CD4-positive, alpha-beta T cell treated with Interleukin-17A for 4 hours (primary cell): Measurements from ENCODE around the gene SLC36A4.
"Not testable (repeated sequence)": the region's sequence is repeated elsewhere in the genome, so short reads cannot be mapped to it uniquely, and the experiment has no call there.

ENCODE experiments used
- DNase-seq: peaks from one replicate; pipeline ENCODE4 v3.0.0-alpha.2; 2020; ENCODE audit warnings: mixed read lengths

SLC36A4 gene

DNA sequence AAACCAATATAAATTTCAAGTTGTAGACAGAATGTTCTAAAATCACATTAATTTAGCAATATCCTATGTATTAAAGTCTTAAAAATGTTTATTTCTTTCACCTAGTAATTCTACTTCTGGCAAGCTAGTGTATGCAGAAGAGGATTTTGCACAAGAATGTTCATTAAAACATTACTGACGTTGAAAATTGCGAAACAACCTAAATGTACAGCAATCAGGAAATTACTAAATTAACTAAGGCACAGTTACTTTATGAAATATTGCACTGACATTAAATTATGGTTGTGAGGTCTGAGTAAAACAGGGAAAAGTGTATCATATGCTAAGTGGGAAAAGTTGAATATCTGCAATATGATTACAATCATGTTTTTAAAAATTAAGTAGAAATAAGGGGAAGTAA lies 4.1 kb downstream of the SLC36A4 start:
- DNase-seq: no peak

DNA sequence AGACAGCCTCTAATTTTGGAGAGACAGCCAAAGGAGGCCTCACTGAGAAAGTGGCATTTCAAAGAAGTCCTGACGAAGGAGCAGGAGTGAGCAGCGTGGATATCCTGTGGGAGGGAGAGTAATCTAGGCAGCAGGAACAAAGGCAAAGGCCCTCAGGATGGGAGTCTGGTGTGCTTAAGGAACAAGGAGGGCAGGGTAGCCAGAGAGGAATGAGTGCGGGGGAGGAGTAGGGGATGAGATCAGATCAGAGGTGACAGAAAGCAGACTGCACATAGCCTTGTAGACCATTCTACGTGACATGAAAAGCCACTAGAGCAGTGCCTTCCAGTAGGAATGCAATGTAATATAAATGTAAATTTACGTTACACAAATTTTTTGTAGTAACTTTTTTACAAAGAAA lies 5.6 kb downstream of the SLC36A4 start:
- no peak for DNase-seq

DNA sequence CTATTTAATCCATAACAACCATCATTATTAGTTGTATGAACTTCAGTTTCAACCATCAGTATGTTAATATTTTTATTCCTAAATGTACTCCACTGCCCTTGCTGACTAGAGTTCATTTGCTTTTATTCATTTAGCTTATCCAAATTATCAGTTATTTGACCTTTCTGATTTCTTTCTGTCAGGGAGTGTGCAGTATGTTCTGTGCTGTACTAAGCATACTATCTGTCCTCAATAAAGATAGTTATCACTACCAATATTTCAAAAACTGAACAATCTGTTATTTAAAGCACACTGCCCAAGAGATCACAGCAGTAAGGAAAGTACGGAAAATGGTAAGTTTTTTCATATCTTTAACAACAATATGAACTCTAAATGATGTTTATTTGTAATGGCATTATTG lies 8.3 kb downstream of the SLC36A4 start:
- no peak for DNase-seq

DNA sequence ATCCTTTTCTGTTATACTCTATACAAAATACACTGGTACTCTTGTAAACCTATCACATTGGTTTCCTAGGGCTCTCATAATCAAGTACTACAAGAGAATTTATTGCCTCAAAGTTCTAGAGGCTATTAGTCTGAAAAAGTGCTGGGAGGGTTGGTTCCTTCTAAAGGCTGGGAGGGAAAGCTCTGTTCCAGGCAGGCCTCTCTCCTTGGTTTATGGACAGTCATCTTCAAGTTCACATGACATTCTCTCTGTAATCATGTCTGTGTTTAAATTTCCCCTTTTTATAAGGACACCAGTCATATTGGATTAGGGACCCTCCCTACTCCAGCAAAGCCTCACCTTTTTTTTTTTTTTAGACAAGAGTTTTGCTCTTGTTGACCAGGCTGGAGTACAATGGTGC lies 9.1 kb downstream of the SLC36A4 start:
- DNase-seq: no peak

DNA sequence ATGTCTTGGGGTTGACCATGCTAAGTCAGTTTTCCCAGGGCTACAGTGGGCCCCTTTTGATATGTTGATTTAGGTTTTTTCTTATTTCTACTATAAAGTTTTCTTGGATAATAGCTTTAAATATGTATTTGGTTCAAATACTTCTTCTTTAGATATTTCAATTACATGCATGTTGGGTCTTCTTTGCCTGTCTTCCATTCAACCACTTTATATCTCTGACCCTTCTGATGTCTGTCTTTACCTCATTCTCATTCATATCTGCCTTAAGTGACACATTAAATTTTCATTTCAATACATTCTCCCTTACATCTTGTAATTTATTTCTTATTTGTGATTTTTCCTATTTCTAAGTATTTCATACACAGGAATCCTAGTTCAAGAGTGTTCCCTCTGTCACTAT lies 10.5 kb downstream of the SLC36A4 start:
- no peak for DNase-seq

DNA sequence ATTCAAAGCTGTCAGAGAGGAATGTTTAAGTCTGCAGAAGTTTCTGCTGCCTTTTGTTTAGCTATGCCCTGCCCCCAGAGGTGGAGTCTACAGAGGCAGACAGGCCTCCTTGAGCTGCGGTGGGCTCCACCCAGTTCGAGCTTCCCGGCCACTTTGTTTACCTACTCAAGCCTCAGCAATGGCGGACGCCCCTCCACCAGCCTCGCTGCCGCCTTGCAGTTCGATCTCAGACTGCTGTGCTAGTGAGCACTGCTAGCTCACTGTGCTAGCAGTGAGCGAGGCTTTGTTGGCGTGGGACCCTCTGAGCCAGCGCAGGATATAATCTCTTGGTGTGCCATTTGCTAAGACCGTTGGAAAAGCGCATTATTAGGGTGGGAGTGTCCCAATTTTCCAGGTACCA lies 19.9 kb downstream of the SLC36A4 start:
- not testable (repeated sequence) for DNase-seq

DNA sequence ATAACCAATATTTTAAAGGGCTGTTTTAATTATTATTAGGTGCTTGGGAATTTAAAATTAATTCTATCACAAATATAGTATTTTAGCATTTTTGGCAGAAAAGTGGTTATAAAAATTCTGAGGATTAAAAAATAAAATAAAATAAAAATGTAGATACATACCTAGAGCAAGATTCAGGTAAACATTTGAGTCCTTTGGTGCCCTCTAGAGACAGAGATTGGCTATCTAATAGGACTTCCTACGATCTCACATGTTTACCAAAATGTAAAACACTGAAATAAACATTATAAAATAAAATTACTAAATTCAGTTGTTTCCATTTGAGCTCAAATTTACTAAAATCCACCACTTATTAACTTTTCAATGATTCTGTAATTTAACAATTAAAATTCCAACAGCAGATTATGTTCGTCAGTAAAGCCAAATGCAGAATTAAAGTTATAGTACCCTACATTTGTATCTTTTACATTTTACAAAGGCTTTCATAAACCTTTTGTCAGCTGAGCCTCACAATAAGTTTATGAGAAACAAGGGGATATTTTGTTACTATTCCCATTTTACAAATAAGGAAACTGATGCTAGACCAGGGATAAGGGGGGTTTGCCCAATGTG lies 27.7 kb downstream of the SLC36A4 start:
- no peak for DNase-seq

DNA sequence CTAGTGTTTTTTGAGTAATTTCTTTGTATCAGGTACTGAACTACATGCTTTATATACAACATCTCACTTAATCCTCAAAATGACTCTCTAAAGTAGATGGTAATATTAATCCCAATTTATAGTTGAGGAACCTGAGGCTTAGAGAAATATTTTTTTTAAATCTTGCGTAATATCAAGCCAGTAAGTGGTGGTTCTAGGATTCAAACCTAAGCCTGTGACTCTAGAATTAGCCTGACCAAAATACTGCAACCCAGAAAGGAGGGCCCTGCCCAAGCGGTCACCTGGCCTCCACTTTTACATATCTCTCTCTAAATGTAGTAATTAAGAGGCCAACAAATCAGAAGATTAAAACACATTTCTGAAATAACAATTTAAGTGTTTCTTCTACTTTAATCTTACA lies 28.6 kb downstream of the SLC36A4 start:
- DNase-seq: no peak

DNA sequence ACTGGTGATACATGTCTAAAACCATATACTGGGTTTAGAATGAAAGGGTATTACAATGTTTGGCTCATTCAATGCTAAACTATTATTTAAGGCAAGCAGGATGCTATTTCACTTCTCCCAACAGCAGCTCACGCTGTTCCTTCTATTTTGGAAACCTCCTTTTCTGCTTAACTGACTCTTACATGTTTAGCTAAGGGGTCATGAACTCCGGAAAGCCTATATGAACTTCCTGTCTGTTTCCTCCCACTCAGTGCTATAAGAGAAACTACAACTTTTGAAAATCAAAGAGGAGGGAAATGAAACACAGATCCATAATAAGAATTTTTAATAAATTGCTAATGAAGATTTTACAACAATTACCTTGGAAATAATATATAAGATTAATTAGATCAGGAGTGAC lies 30.9 kb downstream of the SLC36A4 start:
- no peak for DNase-seq

DNA sequence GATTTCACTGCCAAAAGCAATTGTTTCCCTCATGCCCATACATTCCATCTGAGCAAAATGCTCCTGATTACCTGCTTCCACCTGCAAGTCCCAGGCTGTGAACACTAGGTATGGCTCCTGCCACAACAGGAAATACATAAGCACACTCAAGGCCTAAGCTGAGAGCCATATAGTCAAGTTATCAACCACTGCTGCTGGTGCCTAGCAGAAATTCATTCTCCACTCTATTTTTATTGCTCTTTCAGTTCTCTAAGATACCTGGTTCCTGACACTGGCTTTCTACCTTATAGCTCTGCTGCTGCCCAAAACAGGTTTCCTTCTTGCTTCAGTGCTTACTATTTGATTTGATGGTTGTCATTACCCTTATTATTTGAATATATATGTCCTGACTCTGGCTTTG lies 31.6 kb downstream of the SLC36A4 start:
- DNase-seq: no peak

DNA sequence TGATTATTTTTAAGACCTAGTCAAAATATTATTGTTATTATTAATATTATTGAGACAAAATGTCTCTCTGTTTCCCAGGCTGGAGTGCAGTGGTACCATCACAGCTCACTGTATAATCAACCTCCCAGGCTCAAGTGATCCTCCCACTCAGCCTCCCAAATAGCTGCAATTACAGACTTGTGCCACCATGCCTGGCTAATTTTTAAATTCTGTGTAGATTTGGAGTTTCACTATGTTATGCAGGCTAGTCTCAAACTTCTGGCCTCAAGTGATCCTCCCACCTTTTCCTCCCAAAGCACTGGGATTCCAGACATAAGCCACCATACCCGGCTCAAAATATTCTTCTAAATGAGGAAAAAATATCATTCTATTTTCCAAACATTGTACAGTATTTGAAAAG lies 37.0 kb downstream of the SLC36A4 start:
- DNase-seq: no peak

DNA sequence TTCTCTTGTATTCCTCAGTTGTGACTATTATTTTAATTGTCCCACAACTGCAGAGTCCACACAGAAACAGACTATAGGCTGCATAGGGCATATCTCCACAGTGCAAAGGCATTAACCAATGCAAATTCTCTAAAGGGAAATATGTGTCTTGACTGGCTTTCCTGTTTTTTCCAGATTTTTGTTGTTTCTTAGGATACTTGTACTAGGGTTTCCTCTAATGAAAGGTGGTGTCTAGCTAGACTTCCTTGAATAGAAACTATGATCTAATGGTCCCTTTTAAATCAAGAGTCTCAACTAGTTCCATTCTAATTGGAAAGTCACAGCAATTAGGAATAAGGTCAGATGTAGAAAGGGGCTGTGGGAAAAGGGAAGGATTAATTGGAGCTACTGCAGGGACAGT lies 37.6 kb downstream of the SLC36A4 start:
- no peak for DNase-seq

DNA sequence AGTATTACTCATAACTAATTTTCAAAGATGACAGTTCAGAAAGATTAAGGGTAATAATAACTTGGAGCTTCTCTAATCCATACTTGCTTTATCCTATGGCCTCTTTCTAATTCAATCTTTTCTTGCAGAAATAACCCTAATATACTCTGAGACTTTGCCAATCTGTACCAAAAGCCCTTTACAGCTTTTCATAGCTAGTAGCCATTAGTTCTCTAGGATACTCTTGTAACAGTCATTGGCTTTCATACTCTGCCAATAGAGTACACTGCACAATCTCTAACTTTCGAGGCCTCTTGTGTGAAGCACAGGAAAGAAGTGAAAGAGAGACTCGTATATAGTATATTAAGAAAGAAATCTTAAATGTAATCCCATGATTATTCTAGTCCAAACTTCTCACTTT lies 38.1 kb downstream of the SLC36A4 start:
- DNase-seq: no peak

DNA sequence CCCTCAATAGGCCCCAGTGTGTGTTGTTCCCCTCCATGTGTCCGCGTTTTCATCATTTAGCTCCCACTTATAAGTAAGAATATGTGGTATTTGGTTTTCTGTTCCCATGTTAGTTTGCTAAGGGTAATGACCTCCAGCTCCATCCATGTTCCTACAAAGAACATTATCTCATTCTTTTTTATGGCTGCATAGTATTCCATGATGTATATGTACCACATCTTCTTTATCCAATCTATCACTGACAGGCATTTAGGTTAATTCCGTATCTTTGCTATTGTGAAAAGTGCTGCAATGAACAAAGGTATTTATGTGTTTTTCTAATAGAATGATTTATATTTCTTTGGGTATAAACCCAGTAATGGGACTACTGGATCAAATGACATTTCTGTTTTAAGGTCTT lies 42.1 kb downstream of the SLC36A4 start:
- DNase-seq: no peak

DNA sequence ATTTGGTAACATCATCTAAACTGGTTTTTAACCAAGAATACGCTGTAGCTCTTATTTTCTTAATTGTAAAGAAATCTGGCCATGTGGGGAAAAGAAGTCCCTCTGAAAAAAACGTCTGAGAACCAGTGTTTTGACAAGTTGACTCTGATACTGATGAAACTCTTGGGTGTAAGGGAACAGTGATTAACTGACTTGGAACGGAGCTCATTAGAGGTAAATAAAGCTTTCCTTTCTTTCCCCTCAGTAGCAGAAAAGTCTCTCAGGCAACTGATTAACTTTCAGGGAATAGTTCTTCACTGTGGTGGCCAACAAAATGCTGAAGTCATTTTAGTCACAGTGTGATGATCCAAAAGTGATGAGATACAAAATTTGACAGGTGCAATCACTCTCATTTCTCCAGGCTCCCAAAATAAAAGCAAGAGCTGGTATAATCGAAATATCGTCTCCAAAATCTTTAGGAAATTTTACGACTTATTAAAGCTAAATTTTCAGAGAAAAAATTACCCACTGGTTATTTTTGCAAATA lies 52.3 kb downstream of the SLC36A4 start:
- DNase-seq: no peak

DNA sequence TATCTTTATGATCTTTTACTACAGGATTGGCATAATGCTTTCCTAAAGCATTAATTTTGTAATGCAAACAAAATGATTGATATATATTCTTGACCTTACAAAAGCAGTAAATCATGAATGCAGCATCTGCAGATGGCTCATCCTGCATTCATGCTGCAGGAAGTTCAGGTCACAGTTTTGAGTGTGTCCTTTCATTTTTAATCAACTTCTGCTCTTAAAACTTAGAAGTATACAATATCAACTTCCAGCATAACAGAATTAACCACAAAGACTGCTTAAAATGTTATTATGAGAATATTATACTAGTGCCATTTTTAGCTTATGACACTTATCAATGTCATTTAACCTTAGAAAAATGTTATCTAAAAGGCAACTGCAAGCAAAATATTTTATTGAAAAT lies 54.0 kb downstream of the SLC36A4 start:
- DNase-seq: no peak

DNA sequence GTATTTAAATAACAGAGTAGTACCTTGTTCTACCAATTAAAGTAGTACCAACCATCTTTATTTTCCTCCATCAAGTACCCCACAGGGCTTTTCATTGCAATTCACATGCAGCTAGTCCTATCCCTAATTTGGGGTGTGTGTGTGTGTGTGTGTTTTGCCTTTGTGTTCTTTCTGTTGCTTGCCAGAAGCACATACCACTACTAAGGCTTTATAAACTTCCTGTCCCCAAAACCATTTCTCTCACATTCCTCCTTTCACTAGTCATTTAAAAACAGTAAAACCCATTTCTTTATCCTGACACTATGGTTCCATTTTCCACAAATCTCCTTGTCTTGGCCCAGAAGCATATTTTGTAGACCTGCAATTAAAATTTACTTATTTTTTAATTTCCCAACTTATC lies 54.6 kb downstream of the SLC36A4 start:
- no peak for DNase-seq

DNA sequence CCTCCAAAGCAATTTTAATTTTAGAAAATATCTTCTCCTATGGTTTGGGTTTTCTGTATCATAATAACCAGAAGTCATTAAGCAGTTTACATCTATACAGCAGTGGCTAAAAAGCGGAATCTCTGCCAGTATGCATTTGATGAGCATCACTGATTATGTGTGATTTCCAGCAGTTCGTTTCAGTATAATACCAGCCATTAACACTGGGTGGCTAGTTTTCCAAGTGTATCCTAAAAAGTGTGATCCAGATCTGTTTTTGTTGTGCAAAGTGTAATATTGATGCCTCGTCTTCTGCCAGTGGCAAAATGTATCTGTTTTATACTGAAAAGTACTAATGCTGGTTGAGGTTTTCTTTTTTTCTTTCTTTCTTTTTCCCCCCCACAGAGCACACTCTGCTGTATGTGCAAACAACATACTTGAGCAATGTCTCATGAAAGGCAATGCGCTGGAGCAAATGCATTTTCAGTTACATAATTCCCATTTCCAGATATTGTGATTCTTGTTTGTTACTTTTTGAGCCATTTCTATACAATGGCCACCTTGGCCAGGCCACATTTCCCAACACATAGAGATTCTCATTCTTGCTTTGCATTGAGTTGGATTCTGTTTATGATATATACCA lies 64.2 kb downstream of the SLC36A4 start:
- no peak for DNase-seq

DNA sequence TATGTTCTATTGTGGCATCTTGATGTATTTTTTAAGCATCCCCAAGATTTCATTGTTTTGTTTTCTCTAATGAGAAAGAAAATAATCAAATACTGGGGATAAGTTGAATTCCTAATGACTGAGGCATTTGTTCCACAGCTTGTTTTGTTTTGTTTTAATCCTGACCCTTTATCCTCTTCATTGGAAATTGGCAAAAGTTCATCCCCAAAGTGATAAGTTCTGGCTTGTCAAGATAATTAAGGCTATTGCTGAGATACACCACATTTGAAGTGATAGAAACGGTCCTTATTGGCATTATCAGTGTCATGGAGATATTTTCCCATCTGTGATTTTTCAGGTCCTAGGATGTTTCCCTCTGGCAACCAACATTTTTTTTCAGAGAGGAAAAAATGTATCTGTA lies 65.0 kb downstream of the SLC36A4 start:
- DNase-seq: no peak

DNA sequence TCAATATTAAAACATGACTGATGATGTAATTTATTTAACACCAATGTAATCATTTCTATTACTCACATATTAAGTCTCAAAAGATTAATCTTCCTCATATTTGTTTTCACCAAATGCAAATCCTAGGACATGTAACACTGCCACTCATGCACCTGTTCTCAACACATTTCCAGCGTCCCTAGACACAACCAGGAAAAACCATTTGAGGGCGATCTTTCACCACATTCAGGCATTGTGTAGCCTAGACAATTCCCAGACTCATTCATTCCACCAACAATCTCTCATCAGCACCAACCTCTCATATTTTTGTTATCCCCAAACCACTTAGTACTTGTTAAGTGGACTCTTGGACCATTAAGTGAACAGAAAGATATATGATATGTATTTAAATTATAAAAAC lies 66.1 kb downstream of the SLC36A4 start:
- no peak for DNase-seq

DNA sequence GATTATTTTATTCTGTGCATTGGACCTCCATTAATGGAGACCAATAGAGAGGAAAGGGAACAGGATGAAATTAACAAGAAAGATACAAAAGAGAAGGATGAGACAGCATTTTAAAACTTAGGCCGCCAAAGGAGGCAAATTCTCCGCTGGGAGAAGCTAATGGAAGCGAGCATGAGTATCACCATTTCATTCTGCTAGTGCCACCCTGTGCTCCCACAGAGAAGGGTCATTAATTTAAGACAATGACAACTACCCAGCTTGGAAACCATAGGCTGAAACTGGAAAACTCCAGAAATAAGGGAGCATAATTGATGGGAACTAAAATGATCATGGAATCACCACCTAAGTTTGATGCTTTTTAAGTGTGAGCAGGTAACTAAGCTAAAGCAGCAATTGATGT lies 69.2 kb downstream of the SLC36A4 start:
- DNase-seq: no peak

DNA sequence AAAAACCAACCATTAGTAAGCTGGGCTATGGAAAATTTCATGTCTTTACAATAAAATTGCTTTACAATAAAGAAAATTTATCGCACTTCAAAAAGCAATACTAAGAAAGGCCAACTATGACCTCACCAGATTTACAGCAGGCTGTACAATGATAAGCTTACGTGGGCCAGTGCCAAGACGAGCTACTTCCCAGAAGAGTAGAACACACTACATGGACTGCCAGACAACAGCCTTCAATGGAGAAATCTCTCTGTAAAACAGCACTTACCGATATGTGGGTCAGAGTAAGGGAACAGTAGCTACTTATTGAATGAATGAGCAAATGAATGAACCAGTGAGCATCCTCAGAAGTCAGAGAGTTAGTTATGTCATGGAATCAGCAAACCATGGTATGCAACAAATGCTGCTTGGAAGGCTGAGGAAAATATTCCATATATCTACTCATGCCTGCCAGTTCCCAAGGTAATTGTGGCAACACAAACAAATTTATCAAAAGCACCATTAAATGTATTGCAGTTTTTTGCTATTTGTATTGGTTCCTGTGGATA lies 74.4 kb downstream of the SLC36A4 start:
- no peak for DNase-seq

DNA sequence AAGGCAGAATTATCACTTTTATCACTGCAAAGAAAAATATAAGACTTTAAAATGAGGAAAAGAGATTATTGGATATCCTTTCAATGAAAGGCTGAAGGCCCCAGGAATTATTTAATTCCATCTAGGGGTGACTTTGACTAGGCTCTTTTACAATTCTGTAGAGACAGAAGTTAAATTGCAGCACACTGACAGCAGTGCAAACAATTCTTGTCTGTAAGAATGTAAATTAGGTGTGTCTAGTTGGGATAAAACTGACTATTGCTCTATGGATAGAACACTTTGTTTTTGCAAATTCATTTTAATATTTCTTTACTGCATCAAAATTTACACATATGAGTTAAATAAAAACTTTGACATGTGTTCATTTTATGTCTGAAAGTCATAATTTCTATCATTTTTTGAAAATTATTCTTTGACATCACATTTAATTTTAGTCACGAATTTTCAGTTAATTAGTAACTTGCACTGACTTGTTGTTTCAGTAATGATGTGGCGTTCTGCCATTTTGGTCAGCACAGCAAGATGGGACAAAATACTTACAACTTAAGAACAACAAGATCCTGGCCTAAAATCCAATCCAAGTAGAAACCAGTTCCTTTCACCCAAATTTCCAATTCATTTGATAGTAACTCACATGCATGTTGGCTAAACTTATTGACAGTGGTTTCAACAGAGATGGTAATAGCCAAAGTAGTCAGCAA lies 75.1 kb downstream of the SLC36A4 start:
- no peak for DNase-seq

DNA sequence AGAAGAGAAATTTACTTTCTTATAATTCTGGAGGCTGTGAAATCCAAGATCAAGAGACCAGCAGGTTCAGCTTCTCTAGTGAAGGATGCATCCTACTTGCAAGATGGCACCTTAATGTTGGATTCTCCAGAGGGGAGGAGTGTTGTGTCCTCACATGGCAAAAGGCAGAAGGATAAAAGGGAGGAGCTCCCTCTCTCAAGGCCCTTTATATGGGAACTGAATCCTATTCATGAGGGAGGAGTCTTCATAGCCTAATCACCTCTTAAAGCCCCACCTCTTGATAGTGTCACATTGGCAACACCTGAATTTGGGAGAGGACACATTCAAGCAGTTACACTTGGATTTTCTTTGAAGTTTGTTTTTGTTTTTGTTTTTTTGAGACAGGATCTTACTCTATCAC lies 79.5 kb downstream of the SLC36A4 start:
- DNase-seq: no peak
